VCaP (cell line): ENCODE measurements around the gene RASA3.

Experiments used
- H3K27ac ChIP-seq: fragments of 450-650 bp; 2 replicates; pipeline ENCODE4 v1.5.1; 2017
- TF ChIP-seq, protein P1 (sequence below): fragments of 450-650 bp; conservative IDR thresholded peaks from 2 replicates; pipeline ENCODE4 v1.5.1; 2017; ENCODE audit warnings: mild to moderate bottlenecking, moderate library complexity

RASA3 gene

DNA sequence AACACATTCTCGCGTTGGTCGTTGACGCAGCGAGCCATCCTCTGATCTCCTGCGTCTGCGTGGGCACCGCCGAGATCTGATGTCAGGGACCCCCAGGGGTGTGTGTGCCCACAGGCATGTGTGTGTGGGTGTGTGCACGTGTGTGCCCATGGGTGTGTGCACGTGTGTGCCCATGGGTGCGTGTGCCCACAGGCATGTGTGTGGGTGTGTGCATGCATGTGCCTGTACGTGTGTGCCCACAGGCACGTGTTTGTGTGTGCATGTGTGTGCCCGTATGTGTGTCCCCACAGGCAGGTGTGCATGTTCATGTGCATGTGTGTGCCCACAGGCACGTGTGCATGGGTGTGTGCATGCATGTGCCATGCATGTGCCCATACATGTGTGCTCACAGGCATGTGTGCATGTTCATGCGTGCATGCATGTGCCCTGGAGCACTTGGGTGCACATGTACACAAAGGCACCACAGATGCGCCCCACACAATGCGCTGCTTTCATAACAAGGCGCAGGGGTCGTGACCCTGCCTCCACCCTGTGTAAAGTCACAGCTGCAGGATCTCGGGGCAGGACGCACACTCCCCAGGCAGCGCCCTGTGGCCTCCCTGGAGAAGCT, 77.5 kb downstream of the RASA3 start:
- TF ChIP-seq, protein P1, sequence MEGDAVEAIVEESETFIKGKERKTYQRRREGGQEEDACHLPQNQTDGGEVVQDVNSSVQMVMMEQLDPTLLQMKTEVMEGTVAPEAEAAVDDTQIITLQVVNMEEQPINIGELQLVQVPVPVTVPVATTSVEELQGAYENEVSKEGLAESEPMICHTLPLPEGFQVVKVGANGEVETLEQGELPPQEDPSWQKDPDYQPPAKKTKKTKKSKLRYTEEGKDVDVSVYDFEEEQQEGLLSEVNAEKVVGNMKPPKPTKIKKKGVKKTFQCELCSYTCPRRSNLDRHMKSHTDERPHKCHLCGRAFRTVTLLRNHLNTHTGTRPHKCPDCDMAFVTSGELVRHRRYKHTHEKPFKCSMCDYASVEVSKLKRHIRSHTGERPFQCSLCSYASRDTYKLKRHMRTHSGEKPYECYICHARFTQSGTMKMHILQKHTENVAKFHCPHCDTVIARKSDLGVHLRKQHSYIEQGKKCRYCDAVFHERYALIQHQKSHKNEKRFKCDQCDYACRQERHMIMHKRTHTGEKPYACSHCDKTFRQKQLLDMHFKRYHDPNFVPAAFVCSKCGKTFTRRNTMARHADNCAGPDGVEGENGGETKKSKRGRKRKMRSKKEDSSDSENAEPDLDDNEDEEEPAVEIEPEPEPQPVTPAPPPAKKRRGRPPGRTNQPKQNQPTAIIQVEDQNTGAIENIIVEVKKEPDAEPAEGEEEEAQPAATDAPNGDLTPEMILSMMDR: no peak
- H3K27ac ChIP-seq: no peak overlapping the region

DNA sequence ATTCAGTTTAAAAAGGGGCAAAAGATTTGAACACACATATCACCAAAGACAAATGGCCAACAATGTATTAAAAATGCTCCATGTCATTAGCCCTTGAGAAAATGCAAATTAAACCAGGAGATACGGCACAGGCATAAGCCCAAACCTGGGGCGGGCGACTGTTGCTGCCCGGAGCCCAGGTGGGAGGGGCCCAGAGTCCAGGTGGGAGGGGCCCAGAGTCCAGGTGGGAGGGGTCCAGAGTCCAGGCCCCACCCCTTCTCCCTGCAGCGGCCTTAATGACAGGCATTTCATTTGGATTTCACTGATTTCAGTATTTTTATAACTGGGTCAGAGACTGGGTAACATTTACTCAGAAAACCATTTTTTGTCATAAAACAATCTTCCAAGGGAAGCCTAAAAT, 78.2 kb downstream of the RASA3 start:
- H3K27ac ChIP-seq: no peak overlapping the region
- TF ChIP-seq, protein P1: no peak

DNA sequence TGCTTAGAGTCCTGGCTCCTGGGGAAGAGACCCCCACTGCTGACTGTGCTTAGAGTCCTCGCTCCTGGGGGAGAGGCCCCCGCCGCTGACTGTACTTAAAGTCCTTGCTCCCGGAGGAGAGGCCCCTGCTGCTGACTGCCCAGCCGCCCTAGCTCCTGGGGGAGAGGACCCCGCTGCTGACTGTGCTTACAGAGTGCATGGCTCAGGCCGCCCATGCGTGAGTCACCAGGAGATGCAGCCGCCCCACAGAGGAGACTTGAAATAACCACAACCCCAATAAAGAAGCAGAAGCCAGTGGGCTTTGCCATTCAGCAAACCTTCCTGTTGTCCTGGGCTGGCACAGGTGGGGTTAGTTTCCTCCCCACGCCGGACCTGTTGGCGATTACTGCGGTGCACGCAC, 79.4 kb downstream of the RASA3 start:
- TF ChIP-seq, protein P1: no peak
- no peak overlapping the region for H3K27ac ChIP-seq

GRCh38 chr13:114050536-114051450, 81.6 kb downstream of the RASA3 start:
- TF ChIP-seq, protein P1: no peak
- H3K27ac ChIP-seq: no peak overlapping the region

- H3K27ac ChIP-seq: no peak overlapping the region
- TF ChIP-seq, protein P1: no peak
Measured at GRCh38 chr13:114049626-114050101, 82.8 kb downstream of the RASA3 start.

GRCh38 chr13:114049026-114049425, 83.4 kb downstream of the RASA3 start:
- TF ChIP-seq, protein P1: no peak
- no peak overlapping the region for H3K27ac ChIP-seq

DNA sequence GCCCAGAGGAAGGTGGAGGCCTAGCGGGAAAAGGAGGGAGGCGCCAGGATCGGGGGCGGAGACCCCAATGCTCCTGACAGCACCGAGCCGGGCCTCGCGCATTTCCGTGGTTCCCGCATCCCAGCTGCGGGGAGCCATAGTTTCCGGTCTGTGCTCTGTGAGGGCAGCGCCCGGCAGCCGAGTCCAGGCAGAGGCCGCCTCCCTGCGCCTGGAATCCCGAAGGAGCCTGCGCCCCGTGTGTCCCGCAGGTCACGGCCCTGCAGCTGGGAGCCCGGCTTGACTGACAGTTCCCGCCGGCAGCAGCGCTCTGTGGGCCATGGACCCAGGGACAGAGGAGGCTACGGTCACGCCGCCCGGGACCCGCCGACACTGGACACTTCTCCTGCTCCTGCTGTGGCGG, 84.0 kb downstream of the RASA3 start:
- TF ChIP-seq, protein P1: no peak
- H3K27ac ChIP-seq: no peak overlapping the region
